Stomach smooth muscle (tissue), 2 donors: Measurements from ENCODE around the gene TBC1D2.
"Not testable (repeated sequence)": the region's sequence is repeated elsewhere in the genome, so short reads cannot be mapped to it uniquely, and the experiment has no call there.

Source experiments
- H3K27ac ChIP-seq: one replicate; pipeline ENCODE4 v1.7.0; 2013; ENCODE audit warnings: mild to moderate bottlenecking, low read length, inconsistent platforms
- H3K27me3 ChIP-seq, 2 donors: one replicate each; pipeline ENCODE4 v1.7.0; 2013; ENCODE audit warnings: low read length in 2 of 2; ENCODE audit not compliant: insufficient read depth in 2 of 2, control insufficient read depth in 1 of 2
- H3K36me3 ChIP-seq, 2 donors: one replicate each; pipeline ENCODE4 v1.7.0; 2013; ENCODE audit warnings: low read length in 2 of 2; ENCODE audit not compliant: control insufficient read depth in 2 of 2, insufficient read depth in 2 of 2
- H3K4me1 ChIP-seq: one replicate; pipeline ENCODE4 v1.7.0; 2013; ENCODE audit warnings: low read length; ENCODE audit not compliant: control insufficient read depth, insufficient read depth
- H3K4me3 ChIP-seq, 2 donors: one replicate each; pipeline ENCODE4 v1.7.0; 2013; ENCODE audit warnings: low read length in 2 of 2
- H3K9ac ChIP-seq, 2 donors: one replicate each; pipeline ENCODE4 v1.7.0; 2013; ENCODE audit warnings: low read length in 2 of 2, mild to moderate bottlenecking in 1 of 2
- H3K9me3 ChIP-seq, 2 donors: one replicate each; pipeline ENCODE4 v1.7.0; 2013; ENCODE audit warnings: low read length in 2 of 2; ENCODE audit not compliant: control insufficient read depth in 2 of 2
- donor health status: healthy.
- donor health status: Pancreatic carcinoma.

Gene TBC1D2

GRCh38 chr9:98289614-98290201 is 34.3 kb upstream of the TBC1D2 start:
- H3K36me3 ChIP-seq = no peaks in the 10 kb centered on the region
- no peak overlapping the region for H3K4me3 ChIP-seq
- H3K9ac ChIP-seq = no peak overlapping the region
- H3K9me3 ChIP-seq = no peaks in the 10 kb centered on the region
- peaks cover 0 to 7% of the 10 kb centered on the region in 2 donors for H3K27me3 ChIP-seq
- H3K4me1 ChIP-seq = no peaks in the 10 kb centered on the region
- no peak overlapping the region for H3K27ac ChIP-seq

GRCh38 chr9:98288881-98289280 is 33.4 kb upstream of the TBC1D2 start:
- H3K4me1 ChIP-seq = no peaks in the 10 kb centered on the region
- H3K4me3 ChIP-seq = no peak overlapping the region
- H3K9ac ChIP-seq = no peak overlapping the region
- no peak overlapping the region for H3K27ac ChIP-seq
- H3K27me3 ChIP-seq = peaks cover 0 to 7% of the 10 kb centered on the region in 2 donors
- no peaks in the 10 kb centered on the region for H3K36me3 ChIP-seq
- no peaks in the 10 kb centered on the region for H3K9me3 ChIP-seq

DNA sequence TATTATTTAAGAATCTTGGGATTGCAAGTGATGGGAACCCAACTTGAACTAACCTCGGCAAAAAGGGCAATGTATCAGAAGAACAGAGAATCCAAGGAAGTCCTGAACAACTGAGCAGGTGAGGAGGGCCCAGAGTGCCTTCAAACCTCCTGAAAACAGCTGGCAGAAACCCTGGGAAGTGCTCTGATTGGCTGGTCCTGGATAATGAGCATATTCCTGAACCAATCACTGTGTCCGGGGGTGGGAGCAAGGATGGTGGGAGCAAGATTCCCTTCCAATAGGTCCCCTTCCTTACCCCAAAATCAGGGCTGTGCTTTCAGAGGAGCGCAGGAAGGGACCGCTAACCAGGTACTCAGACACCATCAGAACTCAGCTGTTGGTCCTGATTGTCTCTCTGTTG is 31.9 kb upstream of the TBC1D2 start:
- no peak overlapping the region for H3K27ac ChIP-seq
- H3K27me3 ChIP-seq = peaks cover 0 to 9% of the 10 kb centered on the region in 2 donors
- no peaks in the 10 kb centered on the region for H3K36me3 ChIP-seq
- no peak overlapping the region for H3K4me3 ChIP-seq
- no peaks in the 10 kb centered on the region for H3K4me1 ChIP-seq
- H3K9me3 ChIP-seq = no peaks in the 10 kb centered on the region
- no peak overlapping the region for H3K9ac ChIP-seq

DNA sequence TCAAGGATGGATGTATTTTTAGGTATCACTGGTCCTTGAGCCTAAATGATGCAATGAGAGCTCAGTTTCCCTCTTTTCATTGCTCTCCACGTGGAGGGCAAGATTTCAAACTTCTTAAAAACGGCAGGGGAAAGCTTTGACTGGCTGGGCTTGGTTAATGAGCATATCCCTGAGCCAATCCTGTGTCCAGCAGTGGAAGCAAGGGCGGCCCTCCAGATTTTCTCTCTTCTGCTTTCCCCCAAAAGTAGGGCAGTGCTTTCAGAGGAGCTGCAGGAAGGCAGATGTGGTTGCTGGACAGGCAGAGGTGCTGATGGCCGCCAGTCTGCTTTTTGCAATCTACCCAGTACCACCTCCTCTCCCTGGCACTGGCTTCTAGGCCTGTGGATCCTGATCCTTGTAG is 30.0 kb upstream of the TBC1D2 start:
- Histone ChIP-seq H3K27me3 (peaks cover 0 to 9% of the 10 kb centered on the region in 2 donors), H3K36me3 (no peaks in the 10 kb centered on the region), H3K9ac (no peak overlapping the region), H3K4me1 (no peaks in the 10 kb centered on the region), H3K9me3 (no peaks in the 10 kb centered on the region), H3K27ac (no peak overlapping the region), H3K4me3 (no peak overlapping the region)

- no peak overlapping the region for H3K4me3 ChIP-seq
- H3K9me3 ChIP-seq = no peaks in the 10 kb centered on the region
- no peak overlapping the region for H3K27ac ChIP-seq
- H3K36me3 ChIP-seq = no peaks in the 10 kb centered on the region
- H3K9ac ChIP-seq = no peak overlapping the region
- H3K4me1 ChIP-seq = no peaks in the 10 kb centered on the region
- H3K27me3 ChIP-seq = peaks cover 3 to 12% of the 10 kb centered on the region in 2 donors
Observed at GRCh38 chr9:98284754-98285153, 29.3 kb upstream of the TBC1D2 start.

DNA sequence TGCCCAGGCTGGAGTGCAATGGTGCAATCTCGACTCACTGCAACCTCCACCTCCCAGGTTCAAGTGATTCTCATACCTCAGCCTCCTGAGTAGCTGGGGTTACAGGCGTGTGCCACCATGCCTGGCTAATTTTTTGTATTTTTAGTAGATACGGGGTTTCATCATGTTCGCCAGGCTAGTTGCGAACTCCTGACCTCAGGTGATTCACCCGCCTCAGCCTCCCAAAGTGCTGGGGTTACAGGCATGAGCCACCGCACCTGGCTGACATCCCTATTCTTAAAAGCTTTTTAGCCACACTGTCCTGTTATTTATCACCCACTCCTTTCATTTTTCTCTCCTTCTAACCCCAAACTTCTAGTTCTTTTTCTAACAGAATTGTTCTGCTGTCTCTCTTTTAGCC is 27.7 kb upstream of the TBC1D2 start:
- not testable (repeated sequence) for H3K36me3 ChIP-seq

DNA sequence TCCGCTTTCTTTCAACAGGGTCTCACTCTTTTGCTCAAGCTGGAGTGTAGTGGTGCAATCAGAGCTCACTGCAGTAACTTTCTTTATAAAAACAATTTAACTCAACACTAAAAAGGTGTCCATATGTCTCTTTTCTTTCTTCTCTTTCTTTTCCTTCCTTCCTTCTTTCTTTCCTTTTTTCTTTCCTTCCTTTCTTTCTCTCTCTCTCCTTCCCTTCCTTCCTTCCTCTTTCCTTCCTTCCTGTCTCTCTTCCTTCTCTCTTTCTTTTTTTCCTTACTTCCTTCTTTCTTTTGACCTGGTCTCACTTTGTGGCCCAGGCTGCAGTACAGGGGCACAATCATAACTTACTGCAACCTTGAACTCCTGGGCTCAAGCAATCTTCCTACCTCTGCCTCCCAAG is 25.8 kb upstream of the TBC1D2 start:
- Histone ChIP-seq H3K4me3 (no peak overlapping the region), H3K27me3 (peaks cover 5 to 9% of the 10 kb centered on the region in 2 donors), H3K9me3 (no peaks in the 10 kb centered on the region), H3K36me3 (no peaks in the 10 kb centered on the region), H3K9ac (no peak overlapping the region), H3K4me1 (no peaks in the 10 kb centered on the region), H3K27ac (no peak overlapping the region)

More for the DNA sequence above, 27.7 kb upstream of the TBC1D2 start:
- peaks cover 5 to 12% of the 10 kb centered on the region in 2 donors for H3K27me3 ChIP-seq
- H3K4me1 ChIP-seq, H3K9ac ChIP-seq, H3K9me3 ChIP-seq, H3K27ac ChIP-seq, H3K4me3 ChIP-seq: not testable (repeated sequence)

DNA sequence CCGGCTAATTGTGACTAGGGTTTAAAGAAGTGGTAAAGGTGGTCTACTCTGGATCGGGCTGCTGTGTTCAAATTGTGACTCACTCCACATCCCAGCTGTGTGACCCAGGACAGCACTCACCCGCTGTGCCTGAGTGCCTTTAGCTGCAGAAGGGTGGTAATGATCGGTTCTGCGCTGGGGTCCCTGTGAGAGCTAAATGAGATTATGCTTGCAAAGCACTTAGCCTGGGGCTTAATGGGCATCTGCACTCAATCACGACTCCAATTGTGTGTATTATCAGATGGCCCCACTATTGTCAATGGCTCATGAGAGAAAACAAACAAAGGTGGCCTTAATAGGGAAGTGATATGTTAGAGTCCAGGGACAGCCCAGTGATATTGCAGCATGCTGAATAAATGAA is 25.1 kb upstream of the TBC1D2 start:
- Histone ChIP-seq H3K4me3 (no peak overlapping the region), H3K4me1 (no peaks in the 10 kb centered on the region), H3K9me3 (no peaks in the 10 kb centered on the region), H3K9ac (no peak overlapping the region), H3K27me3 (peaks cover 5 to 8% of the 10 kb centered on the region in 2 donors), H3K36me3 (no peaks in the 10 kb centered on the region), H3K27ac (no peak overlapping the region)

DNA sequence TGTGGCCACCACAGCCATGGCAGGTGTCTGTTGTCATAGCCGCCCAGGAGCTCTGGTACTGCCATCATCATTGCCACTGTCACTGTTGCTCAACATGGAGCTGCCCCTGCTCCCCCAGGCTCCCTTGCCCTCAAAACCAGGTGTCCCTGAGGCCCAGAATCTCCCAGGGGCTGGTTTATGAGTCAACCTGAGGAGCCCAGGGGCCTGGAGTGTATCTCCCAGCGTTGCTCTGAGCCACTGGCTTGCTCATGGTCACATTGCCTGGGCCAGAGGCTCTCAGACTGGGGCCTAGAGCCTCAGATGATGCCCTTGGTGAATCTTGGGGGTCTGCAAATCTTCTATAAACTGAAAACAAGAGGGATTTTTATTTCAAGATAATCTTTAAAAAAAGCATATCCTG is 24.7 kb upstream of the TBC1D2 start:
- no peaks in the 10 kb centered on the region for H3K4me1 ChIP-seq
- no peak overlapping the region for H3K4me3 ChIP-seq
- H3K9me3 ChIP-seq = no peaks in the 10 kb centered on the region
- H3K9ac ChIP-seq = no peak overlapping the region
- no peak overlapping the region for H3K27ac ChIP-seq
- peaks cover 5 to 7% of the 10 kb centered on the region in 2 donors for H3K27me3 ChIP-seq
- H3K36me3 ChIP-seq = no peaks in the 10 kb centered on the region

- Histone ChIP-seq H3K9me3 (no peaks in the 10 kb centered on the region), H3K27me3 (peaks cover 5 to 6% of the 10 kb centered on the region in 2 donors), H3K4me1 (no peaks in the 10 kb centered on the region), H3K36me3 (no peaks in the 10 kb centered on the region), H3K4me3 (no peak overlapping the region), H3K9ac (no peak overlapping the region), H3K27ac (no peak overlapping the region)
Observed at GRCh38 chr9:98276907-98277469, 21.5 kb upstream of the TBC1D2 start.

- no peak overlapping the region for H3K27ac ChIP-seq
- no peaks in the 10 kb centered on the region for H3K36me3 ChIP-seq
- no peak overlapping the region for H3K4me3 ChIP-seq
- H3K9ac ChIP-seq = no peak overlapping the region
- H3K4me1 ChIP-seq = no peaks in the 10 kb centered on the region
- H3K27me3 ChIP-seq = peaks cover 4 to 5% of the 10 kb centered on the region in 2 donors
- no peaks in the 10 kb centered on the region for H3K9me3 ChIP-seq
Observed at GRCh38 chr9:98275159-98275558, 19.7 kb upstream of the TBC1D2 start.
